ENCODE measurements around the gene JPT2. TPM values are rescaled to one million over a fixed set of nuclear protein-coding genes. Genes with fewer than 3 reads are reported as not detected.
A peak's percentile ranks its signal among the peaks of the same experiment; 100 is the strongest.

The JPT2 gene
- total and polyA plus RNA-seq, 10 of the 15 experiments (the other 5 are each of a cell fraction or from before 2014, with no cell fraction given), result 11.7 to 78.4 (median 48.4) TPM

- TF ChIP-seq USF1 (IDR thresholded peaks at IDR 0.05; ENCODE audit: borderline replicate concordance, extremely low read length, insufficient read depth, low read depth, low read length), result peak; percentile 10
- TF ChIP-seq PAX8 (IDR thresholded peaks at IDR 0.05), result no peak
- TF ChIP-seq NRF1 (conservative IDR thresholded peaks at IDR 0.05; ENCODE audit: low read depth, low read length), result no peak
- TF ChIP-seq EP300 (IDR thresholded peaks at IDR 0.05; ENCODE audit: borderline replicate concordance in 1 of 2, control insufficient read depth in 1 of 2, low read depth in 2 of 2, low read length in 2 of 2), result 0 out of 4 replicates have a peak, but pooled peaks of 1 of the 2 experiments have one; percentile 40
- peak; percentile 38 for TF ChIP-seq SMC3 (IDR thresholded peaks at IDR 0.05; ENCODE audit: borderline replicate concordance, low read length)
- TF ChIP-seq BCL3 (IDR thresholded peaks at IDR 0.05; ENCODE audit: borderline replicate concordance, insufficient read depth, low read depth, low read length, poor library complexity, severe bottlenecking), result no peak
- no peak for TF ChIP-seq SUPT20H (IDR thresholded peaks at IDR 0.05; ENCODE audit: borderline replicate concordance, control insufficient read depth, low read depth, low read length)
- 0 out of 2 replicates have a peak, but pooled peaks have one; percentile 51 for TF ChIP-seq JUND (IDR thresholded peaks at IDR 0.05; ENCODE audit: low read depth, low read length)
- TF ChIP-seq TCF7 (IDR thresholded peaks at IDR 0.05; ENCODE audit: borderline replicate concordance), result no peak
- TF ChIP-seq RFX5 (IDR thresholded peaks at IDR 0.05; ENCODE audit: low read depth, low read length), result no peak
- peak; percentile 96 for TF ChIP-seq PBX3 (IDR thresholded peaks at IDR 0.05; ENCODE audit: insufficient replicate concordance, low read depth, low read length)
- TF ChIP-seq HSF1 (IDR thresholded peaks at IDR 0.05; ENCODE audit: low read depth, low read length), result no peak; the same call in 1 of the 2 replicates
- TF ChIP-seq BRCA1 (IDR thresholded peaks at IDR 0.05; ENCODE audit: low read depth, low read length), result peak; percentile 40; the same call in 1 of the 2 replicates
- TF ChIP-seq WRNIP1 (IDR thresholded peaks at IDR 0.05; ENCODE audit: borderline replicate concordance, low read depth, low read length), result no peak
- TF ChIP-seq HCFC1 (IDR thresholded peaks at IDR 0.05; ENCODE audit: low read length), result peak; percentile 63
- TF ChIP-seq ZNF687 (IDR thresholded peaks at IDR 0.05), result peak; percentile 92
- TF ChIP-seq IRF3 (IDR thresholded peaks at IDR 0.05), result no peak
Measured at GRCh38 chr16:1705688-1706385, 27.8 kb downstream of the JPT2 start, which contains the start of gene MAPK8IP3 (continued).
